ENCODE results near the gene AGMO. TPM values are rescaled to one million over a fixed set of nuclear protein-coding genes. Genes with fewer than 3 reads are reported as not detected.

The AGMO gene
- total RNA-seq, 1 donor from 2014 or later = not detected

DNA sequence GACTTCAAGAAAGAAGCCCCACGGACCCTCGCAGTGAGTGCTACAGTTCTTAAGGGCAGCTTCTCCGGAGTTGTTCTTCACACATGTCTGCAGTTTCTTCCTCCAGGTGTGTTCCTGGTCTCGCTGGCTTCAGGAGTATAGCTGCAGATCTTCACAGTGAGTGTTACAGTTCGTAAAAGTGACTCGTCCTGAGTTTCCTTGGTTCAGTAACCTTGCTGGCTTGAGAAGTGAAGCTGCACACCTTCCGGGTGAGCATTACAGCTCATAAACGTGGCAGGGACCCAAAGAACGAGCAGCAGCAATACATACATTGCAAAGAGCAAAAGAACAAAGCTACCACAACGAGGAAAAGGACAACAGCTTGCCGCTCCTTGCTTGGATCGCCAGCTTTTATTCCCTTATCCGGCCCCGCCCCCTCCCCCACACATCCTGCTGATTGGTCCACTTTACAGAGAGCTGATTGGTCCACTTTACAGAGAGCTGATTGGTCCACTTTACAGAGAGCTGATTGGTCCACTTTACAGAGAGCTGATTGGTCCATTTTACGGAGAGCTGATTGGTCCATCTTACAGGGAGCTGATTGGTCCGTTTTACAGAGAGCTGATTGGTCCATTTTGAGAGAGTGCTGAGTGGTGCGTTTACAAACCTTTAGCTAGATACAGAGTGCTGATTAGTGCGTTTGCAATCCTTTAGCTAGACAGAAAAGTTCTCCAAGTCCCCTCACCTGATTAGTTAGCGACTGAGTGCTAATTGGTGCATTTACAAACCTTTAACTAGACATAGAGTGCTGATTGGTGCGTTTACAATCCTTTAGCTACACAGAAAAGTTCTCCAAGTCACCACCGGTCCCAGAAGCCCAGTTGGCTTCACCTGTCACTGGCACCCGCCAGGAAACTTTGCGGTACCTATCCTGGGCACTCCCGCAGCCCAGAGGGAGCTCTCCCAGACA lies 165.3 kb downstream of the AGMO start:
- no peaks in the 10 kb centered on the region for H3K36me3 Mint-ChIP-seq (ENCODE audit: low read depth)
- intact Hi-C loops (cut with micrococcal nuclease) = no loop called here
- H3K27ac Mint-ChIP-seq = no peak overlapping the region
- no peak for DNase-seq (ENCODE audit: low spot score)
- no peaks in the 10 kb centered on the region for H3K4me1 Mint-ChIP-seq (ENCODE audit: low read depth)
- H3K9me3 Mint-ChIP-seq = peaks cover 32% of the 10 kb centered on the region
- no peaks in the 10 kb centered on the region for H3K27me3 Mint-ChIP-seq (ENCODE audit: low read depth)
- no peak overlapping the region for H3K4me3 Mint-ChIP-seq (ENCODE audit: low read depth)

DNA sequence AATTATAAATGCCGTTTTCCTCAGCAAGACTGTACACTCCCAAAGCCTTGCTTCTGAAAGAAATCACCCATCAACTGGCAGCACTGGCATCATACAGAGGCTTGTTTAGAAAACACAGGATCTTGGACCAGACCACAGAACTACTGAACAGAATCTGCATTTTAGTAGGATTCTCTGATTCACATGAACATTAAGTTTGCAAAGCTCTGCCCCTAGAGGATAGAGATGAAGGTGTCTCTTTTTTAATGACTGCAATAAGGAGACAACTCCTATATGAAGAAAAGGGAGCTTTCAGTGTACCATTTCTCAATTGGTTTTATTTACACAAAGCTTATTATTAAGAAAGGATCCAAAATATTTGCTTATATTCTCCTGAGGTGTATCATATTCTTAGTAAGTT lies 172.7 kb downstream of the AGMO start:
- peaks cover 7% of the 10 kb centered on the region for H3K9me3 Mint-ChIP-seq
- no peak for DNase-seq (ENCODE audit: low spot score)
- no peaks in the 10 kb centered on the region for H3K36me3 Mint-ChIP-seq (ENCODE audit: low read depth)
- no peaks in the 10 kb centered on the region for H3K4me1 Mint-ChIP-seq (ENCODE audit: low read depth)
- intact Hi-C loops (cut with micrococcal nuclease) = no loop called here
- no peaks in the 10 kb centered on the region for H3K27me3 Mint-ChIP-seq (ENCODE audit: low read depth)
- H3K4me3 Mint-ChIP-seq (ENCODE audit: low read depth) = no peak overlapping the region
- no peak overlapping the region for H3K27ac Mint-ChIP-seq

DNA sequence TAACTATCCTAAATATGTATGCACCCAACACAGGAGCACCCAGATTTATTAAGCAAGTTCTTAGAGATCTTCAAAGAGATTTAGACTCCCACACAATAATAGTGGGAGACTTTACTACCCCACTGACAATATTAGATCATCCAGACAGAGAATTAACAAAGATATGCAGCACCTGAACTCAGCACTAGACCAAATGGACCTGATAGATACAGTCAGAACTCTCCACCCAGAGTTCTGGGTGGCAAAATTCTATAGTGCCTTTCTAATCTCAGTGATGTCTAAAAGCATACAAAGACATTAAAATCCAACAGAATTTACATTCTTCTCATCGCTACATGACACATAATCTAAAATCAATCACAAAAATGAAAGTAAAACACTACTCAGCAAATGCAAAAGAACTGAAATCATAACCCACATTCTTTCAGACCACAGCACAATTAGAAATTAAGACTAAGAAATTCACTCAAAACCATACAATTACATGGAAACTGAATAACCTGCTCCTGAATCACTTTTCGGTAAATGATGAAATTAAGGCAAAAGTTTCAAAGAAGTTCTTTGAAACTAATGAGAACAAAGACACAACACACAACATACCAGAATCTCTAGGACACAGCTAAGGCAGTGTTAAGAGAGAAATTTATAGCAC lies 183.2 kb downstream of the AGMO start:
- intact Hi-C loops (cut with micrococcal nuclease) = no loop called here
- Mint-ChIP-seq H3K36me3 (ENCODE audit: low read depth) (no peaks in the 10 kb centered on the region), H3K4me1 (ENCODE audit: low read depth) (no peaks in the 10 kb centered on the region), H3K27me3 (ENCODE audit: low read depth) (no peaks in the 10 kb centered on the region), H3K9me3 (peaks cover 15% of the 10 kb centered on the region), H3K4me3 (ENCODE audit: low read depth) (no peak overlapping the region), H3K27ac (no peak overlapping the region)
- no peak for DNase-seq (ENCODE audit: low spot score)

DNA sequence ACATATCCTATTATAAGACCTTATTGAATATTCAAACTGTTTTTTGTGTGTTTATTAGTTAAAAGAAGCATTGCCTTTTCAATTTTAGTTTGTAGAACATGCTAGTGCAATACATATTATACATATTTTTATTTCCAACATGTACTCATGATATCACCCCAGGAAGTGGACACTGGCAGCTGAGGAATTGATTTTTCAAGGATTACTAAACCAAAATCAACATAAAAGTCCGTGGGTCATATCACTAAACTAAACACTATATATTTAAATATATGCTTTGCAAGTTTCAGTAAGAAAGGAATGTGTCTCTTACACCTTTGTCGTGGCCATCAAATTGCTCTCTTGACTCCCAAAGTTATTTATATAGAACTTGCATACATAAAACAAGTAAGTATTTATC lies 185.2 kb downstream of the AGMO start:
- peaks cover 15% of the 10 kb centered on the region for H3K9me3 Mint-ChIP-seq

DNA sequence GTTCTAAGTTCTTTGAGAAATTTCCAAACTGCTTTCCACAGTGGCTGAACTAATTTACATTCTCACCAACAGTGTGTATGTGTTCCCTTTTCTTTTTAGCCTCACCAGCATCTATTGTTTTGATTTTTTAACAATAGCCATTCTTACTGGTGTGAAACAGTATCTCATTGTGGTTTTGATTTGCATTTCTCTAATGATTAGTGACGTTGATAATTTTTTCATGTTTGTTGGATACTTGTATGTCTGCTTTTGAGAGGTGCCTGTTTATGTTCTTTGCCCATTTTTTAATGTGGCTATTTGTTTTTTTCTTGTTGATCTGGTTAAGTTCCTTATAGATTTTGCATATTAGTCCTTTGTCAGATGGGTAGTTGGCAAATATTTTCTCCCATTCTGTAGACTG lies 191.4 kb downstream of the AGMO start:
- no peaks in the 10 kb centered on the region for H3K27me3 Mint-ChIP-seq (ENCODE audit: low read depth)
- DNase-seq (ENCODE audit: low spot score) = no peak
- H3K36me3 Mint-ChIP-seq (ENCODE audit: low read depth) = no peaks in the 10 kb centered on the region
- no peaks in the 10 kb centered on the region for H3K9me3 Mint-ChIP-seq
- no peak overlapping the region for H3K4me3 Mint-ChIP-seq (ENCODE audit: low read depth)
- intact Hi-C loops (cut with micrococcal nuclease) = no loop called here
- no peaks in the 10 kb centered on the region for H3K4me1 Mint-ChIP-seq (ENCODE audit: low read depth)
- no peak overlapping the region for H3K27ac Mint-ChIP-seq

More for the DNA sequence above, 185.2 kb downstream of the AGMO start:
- Mint-ChIP-seq H3K27ac (no peak overlapping the region), H3K36me3 (ENCODE audit: low read depth) (no peaks in the 10 kb centered on the region), H3K4me3 (ENCODE audit: low read depth) (no peak overlapping the region), H3K4me1 (ENCODE audit: low read depth) (no peaks in the 10 kb centered on the region), H3K27me3 (ENCODE audit: low read depth) (no peaks in the 10 kb centered on the region)
- intact Hi-C loops (cut with micrococcal nuclease) = no loop called here
- no peak for DNase-seq (ENCODE audit: low spot score)

DNA sequence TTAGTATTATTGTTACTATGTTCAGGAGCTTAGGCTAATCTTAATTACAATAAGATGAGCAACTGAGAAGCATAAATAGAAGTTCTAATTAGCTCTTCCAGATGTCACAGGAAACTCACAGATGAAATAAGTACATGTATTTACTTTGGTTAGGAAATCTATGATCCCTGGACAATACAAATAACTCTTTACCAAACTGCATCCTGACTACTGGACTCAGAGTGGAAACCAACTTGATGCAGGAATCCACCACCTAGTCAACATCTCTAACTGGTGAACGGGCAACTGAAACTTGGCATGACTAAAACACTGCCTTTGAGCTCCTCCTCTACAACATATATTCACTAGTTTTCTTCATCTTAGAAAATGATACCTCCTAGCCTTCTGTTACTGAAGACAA lies 193.2 kb downstream of the AGMO start:
- intact Hi-C loops (cut with micrococcal nuclease) = no loop called here
- peaks cover under 1% of the 10 kb centered on the region for H3K9me3 Mint-ChIP-seq
- H3K36me3 Mint-ChIP-seq (ENCODE audit: low read depth) = no peaks in the 10 kb centered on the region
- no peak overlapping the region for H3K27ac Mint-ChIP-seq
- H3K27me3 Mint-ChIP-seq (ENCODE audit: low read depth) = no peaks in the 10 kb centered on the region
- no peak overlapping the region for H3K4me3 Mint-ChIP-seq (ENCODE audit: low read depth)
- no peak for DNase-seq (ENCODE audit: low spot score)
- no peaks in the 10 kb centered on the region for H3K4me1 Mint-ChIP-seq (ENCODE audit: low read depth)

DNA sequence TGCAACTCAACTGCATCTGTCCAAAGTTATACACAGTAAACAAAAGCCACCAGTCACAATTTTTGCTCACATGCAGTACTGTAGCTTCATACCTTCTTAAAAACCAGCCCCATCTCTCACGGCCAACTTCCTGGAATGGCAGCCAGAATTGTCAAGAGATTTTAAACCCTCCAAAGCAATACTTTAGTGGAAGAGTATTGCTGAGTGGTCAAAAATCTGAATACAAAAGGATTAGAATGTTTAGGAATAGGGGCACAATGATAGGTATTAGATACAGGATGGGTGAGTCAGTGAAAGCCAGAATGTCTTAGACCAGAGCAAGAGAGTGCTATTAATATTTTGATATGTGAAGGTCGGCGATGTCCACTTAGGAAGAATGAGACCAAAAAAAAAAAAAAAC lies 193.9 kb downstream of the AGMO start:
- Mint-ChIP-seq H3K9me3 (peaks cover 3% of the 10 kb centered on the region), H3K36me3 (ENCODE audit: low read depth) (no peaks in the 10 kb centered on the region), H3K4me3 (ENCODE audit: low read depth) (no peak overlapping the region), H3K27me3 (ENCODE audit: low read depth) (no peaks in the 10 kb centered on the region), H3K4me1 (ENCODE audit: low read depth) (no peaks in the 10 kb centered on the region), H3K27ac (no peak overlapping the region)
- intact Hi-C loops (cut with micrococcal nuclease) = no loop called here
- no peak for DNase-seq (ENCODE audit: low spot score)

DNA sequence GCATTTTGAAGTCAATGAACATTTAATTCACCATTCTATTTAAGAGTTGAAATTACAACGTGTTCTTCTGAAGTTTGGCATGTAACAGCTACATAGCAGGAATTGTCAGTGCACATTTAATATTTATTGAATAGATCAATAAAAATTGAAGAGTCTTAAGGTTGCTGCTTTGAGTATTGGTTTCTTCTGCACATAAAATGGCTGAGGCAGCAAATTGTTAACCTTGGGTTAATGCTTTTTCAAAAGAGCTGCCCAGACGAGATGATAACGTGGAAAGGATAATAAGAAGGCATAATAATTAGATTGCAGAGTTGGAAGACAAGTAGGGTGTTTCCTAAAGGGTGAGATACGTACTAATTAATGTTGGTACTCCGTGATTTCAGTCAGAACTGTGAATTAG lies 203.7 kb downstream of the AGMO start:
- no peak overlapping the region for H3K4me3 Mint-ChIP-seq (ENCODE audit: low read depth)

DNA sequence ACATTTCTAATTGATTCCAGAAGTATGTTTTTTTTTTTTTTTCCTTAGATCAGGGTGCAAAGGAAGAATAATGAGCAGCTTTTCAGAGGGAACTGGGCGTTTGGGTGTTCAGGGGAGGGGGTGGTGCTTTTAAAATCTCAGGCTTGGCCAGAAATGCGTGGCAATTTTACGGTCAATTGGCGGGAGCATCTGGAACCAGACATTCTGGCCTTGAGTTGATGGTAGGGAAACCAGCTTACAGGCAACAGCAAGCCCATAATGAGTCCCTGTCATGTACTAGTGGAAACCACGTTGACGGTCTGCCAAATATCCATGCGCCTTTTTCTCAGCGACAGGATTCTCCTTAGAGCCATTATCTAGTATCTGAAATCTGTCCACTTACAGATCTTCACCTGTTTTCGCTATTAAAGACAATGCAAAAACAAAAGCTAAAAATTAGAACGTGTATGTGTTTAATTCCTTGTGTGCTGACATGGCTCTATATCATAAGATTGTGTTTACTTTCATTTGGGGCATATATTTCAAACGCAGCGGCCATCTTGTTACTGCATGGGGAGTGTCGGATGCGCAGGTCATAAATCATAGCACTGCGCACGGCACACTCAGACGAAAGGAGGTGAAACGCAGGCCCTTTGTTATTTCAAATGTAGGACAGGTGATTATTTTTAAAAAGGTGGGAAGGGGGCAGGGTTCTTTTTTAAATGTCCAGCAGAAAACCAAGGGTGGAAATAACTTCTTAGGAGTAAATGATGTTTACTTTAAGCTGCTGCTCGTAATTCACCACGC lies 209.2 kb downstream of the AGMO start:
- intact Hi-C loops (cut with micrococcal nuclease) = no loop called here
- Mint-ChIP-seq H3K4me3 (ENCODE audit: low read depth) (no peak overlapping the region), H3K27me3 (ENCODE audit: low read depth) (no peaks in the 10 kb centered on the region)

More for the DNA sequence above, 203.7 kb downstream of the AGMO start:
- intact Hi-C loops (cut with micrococcal nuclease) = no loop called here
- H3K36me3 Mint-ChIP-seq (ENCODE audit: low read depth) = no peaks in the 10 kb centered on the region
- H3K27ac Mint-ChIP-seq = no peak overlapping the region
- no peak for DNase-seq (ENCODE audit: low spot score)
- no peaks in the 10 kb centered on the region for H3K27me3 Mint-ChIP-seq (ENCODE audit: low read depth)
- peaks cover 3% of the 10 kb centered on the region for H3K9me3 Mint-ChIP-seq
- H3K4me1 Mint-ChIP-seq (ENCODE audit: low read depth) = no peaks in the 10 kb centered on the region

DNA sequence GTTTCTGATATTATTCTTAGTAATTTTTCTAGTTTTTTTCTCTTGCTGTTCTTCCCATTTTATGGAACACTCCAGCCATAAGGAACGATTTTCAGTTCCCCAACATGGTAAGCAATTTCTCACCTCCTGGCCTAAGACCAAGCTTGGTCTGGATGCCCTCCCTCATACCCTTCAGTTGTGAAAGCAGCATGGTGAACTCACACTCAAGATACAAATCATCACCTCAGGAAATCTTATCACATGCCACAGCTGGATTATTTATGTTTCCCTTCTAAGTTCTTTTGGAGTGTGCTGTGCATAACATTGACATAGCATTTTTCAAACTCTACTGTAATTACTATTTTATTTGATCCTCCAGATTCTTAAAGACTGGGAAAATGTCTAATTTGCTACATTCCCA lies 216.6 kb downstream of the AGMO start:
- no peak for DNase-seq (ENCODE audit: low spot score)
- Mint-ChIP-seq H3K4me3 (ENCODE audit: low read depth) (no peak overlapping the region), H3K9me3 (peaks cover 5% of the 10 kb centered on the region), H3K4me1 (ENCODE audit: low read depth) (no peaks in the 10 kb centered on the region), H3K27ac (no peak overlapping the region), H3K27me3 (ENCODE audit: low read depth) (no peaks in the 10 kb centered on the region), H3K36me3 (ENCODE audit: low read depth) (no peaks in the 10 kb centered on the region)
- intact Hi-C loops (cut with micrococcal nuclease) = no loop called here

More for the DNA sequence above, 209.2 kb downstream of the AGMO start:
- DNase-seq (ENCODE audit: low spot score) = no peak
- Mint-ChIP-seq H3K27ac (no peak overlapping the region), H3K9me3 (peaks cover 12% of the 10 kb centered on the region), H3K4me1 (ENCODE audit: low read depth) (no peaks in the 10 kb centered on the region), H3K36me3 (ENCODE audit: low read depth) (no peaks in the 10 kb centered on the region)

DNA sequence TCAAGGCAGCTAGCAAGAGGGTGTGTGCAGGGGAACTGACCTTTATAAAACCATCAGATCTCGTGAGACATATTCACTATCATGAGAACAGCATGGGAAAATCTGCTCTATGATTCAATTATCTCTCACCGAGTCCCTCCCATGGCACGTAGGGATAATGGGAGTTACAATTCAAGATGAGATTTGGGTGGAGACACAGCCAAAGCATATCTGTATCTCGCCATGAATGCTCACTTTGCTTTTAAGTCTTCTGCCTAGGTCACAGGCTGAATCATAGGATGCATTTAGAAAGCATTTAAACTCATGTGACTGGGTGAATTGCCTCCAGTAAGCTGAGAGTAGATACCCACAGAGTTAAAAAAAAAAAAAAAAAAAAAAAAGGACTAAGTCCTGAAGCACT lies 220.0 kb downstream of the AGMO start:
- H3K27ac Mint-ChIP-seq = no peak overlapping the region
- H3K36me3 Mint-ChIP-seq (ENCODE audit: low read depth) = no peaks in the 10 kb centered on the region
- intact Hi-C loops (cut with micrococcal nuclease) = no loop called here
- no peaks in the 10 kb centered on the region for H3K27me3 Mint-ChIP-seq (ENCODE audit: low read depth)
- no peak overlapping the region for H3K4me3 Mint-ChIP-seq (ENCODE audit: low read depth)
- H3K9me3 Mint-ChIP-seq = peaks cover 10% of the 10 kb centered on the region
- DNase-seq (ENCODE audit: low spot score) = no peak
- no peaks in the 10 kb centered on the region for H3K4me1 Mint-ChIP-seq (ENCODE audit: low read depth)

DNA sequence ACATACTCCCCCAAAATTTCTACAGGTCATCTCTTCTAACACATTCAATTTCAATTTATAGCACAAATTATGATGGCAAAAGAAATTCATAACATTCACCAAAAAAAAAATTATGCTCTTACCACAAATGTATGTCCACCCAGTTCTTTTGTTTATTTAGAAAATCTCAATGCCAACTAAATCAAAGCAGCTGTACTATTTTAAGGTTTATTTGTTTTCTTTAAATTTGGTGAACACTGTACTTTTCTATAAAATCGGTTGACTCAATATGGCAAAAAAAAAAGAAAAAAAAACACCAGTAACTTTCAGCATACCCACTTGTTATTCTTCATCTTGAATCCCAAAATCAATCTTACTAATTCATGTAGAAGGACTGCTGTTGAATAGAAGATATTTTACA lies 225.7 kb downstream of the AGMO start:
- Mint-ChIP-seq H3K27me3 (ENCODE audit: low read depth) (no peaks in the 10 kb centered on the region), H3K36me3 (ENCODE audit: low read depth) (no peaks in the 10 kb centered on the region), H3K27ac (no peak overlapping the region), H3K9me3 (peaks cover 10% of the 10 kb centered on the region), H3K4me1 (ENCODE audit: low read depth) (no peaks in the 10 kb centered on the region), H3K4me3 (ENCODE audit: low read depth) (no peak overlapping the region)
- intact Hi-C loops (cut with micrococcal nuclease) = no loop called here
- DNase-seq (ENCODE audit: low spot score) = no peak

DNA sequence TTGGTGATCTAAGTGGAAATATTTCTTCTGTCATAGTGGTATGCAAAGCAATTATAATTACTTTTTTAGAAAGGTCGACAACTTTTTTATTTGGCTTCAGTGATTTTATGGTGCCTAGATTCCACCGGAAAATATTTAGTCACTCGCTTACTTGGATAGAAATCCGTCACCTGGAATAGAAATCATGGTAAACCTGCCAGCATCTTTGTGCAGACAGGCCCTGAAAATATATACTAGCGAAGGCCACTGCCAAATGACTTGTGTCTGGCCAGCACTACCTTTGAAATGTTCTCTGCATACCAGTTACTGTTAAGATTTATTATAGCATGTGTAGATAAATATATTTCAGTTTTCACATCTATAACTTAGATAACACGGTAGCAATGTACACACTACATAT lies 226.4 kb downstream of the AGMO start:
- no peak for DNase-seq (ENCODE audit: low spot score)
- Mint-ChIP-seq H3K4me3 (ENCODE audit: low read depth) (no peak overlapping the region), H3K27ac (no peak overlapping the region), H3K36me3 (ENCODE audit: low read depth) (no peaks in the 10 kb centered on the region), H3K4me1 (ENCODE audit: low read depth) (no peaks in the 10 kb centered on the region), H3K27me3 (ENCODE audit: low read depth) (no peaks in the 10 kb centered on the region), H3K9me3 (peaks cover 10% of the 10 kb centered on the region)
- intact Hi-C loops (cut with micrococcal nuclease) = no loop called here
